SK-N-SH (cell line): Measurements from ENCODE around the gene RHBDD3. TPM values are rescaled to one million over a fixed set of nuclear protein-coding genes. Genes with fewer than 3 reads are reported as not detected.

Source experiments
- CTCF ChIA-PET: fragments of 300-600, 350-600 bp; formaldehyde crosslinking; extraction: SDS; loops from one replicate; lab custom pipeline; 2021; lab: Yijun Ruan, JAX
- POLR2A ChIA-PET: fragments of 350-600 bp; sonication (Branson Sonifier 250); formaldehyde crosslinking; extraction: SDS; loops from one replicate; lab custom pipeline; 2020; ENCODE audit warnings: antibody characterized with exemption, inconsistent platforms; lab: Yijun Ruan, JAX
- DNase-seq: peaks from one replicate; pipeline ENCODE4 v3.0.0; 2012
- H2AFZ ChIP-seq: fragments of 200-600 bp; sonication (generic); 2 replicates; pipeline ENCODE4 v1.8.1; 2016; ENCODE audit warnings: antibody characterized with exemption, mild to moderate bottlenecking, low read depth
- H3F3A ChIP-seq: fragments of 200-600 bp; sonication (generic); replicated peaks from 2 replicates; pipeline ENCODE3; 2016; ENCODE audit warnings: antibody characterized with exemption, mild to moderate bottlenecking; ENCODE audit not compliant: insufficient read depth
- H3K27ac ChIP-seq, 2 experiments: fragments of 200-500 bp in 1 of 2; fragments of 200-600 bp in 1 of 2; sonication (Bioruptor generic) in 1 of 2; sonication (generic), shearing (Covaris generic) in 1 of 2; 2 replicates each; pipeline versions ENCODE4 v1.5.1 to v1.6.1; 2014 to 2016; ENCODE audit warnings: low read depth in 2 of 2, inconsistent platforms in 1 of 2, low read length in 1 of 2, mild to moderate bottlenecking in 1 of 2, mixed read lengths in 1 of 2
- H3K27me3 ChIP-seq: fragments of 200-600 bp; sonication (generic), shearing (Covaris generic); 2 replicates; pipeline ENCODE4 v1.6.1; 2016; ENCODE audit warnings: mixed run types; ENCODE audit not compliant: insufficient read depth
- H3K36me3 ChIP-seq, 2 experiments: fragments of 200-500 bp in 1 of 2; fragments of 200-600 bp in 1 of 2; sonication (Bioruptor generic) in 1 of 2; sonication (generic) in 1 of 2; replicated peaks in 1 of 2; 2 replicates each; pipeline versions ENCODE3 to v1.5.1; 2014 to 2016; ENCODE audit warnings: low read length in 1 of 2, mild to moderate bottlenecking in 1 of 2; ENCODE audit not compliant: insufficient read depth in 2 of 2, control insufficient read depth in 1 of 2
- H3K4me1 ChIP-seq, 2 experiments: fragments of 200-500 bp in 1 of 2; fragments of 200-600 bp in 1 of 2; sonication (Bioruptor generic) in 1 of 2; sonication (generic), shearing (Covaris generic) in 1 of 2; 2 replicates each; pipeline versions ENCODE4 v1.5.1 to v1.6.1; 2014 to 2016; ENCODE audit warnings: low read depth in 1 of 2, low read length in 1 of 2, mixed run types in 1 of 2; ENCODE audit not compliant: insufficient read depth in 2 of 2, control insufficient read depth in 1 of 2
- H3K4me2 ChIP-seq: fragments of 200-600 bp; sonication (generic), shearing (Covaris generic); 2 replicates; pipeline ENCODE4 v1.6.1; 2017; ENCODE audit warnings: mixed run types
- H3K4me3 ChIP-seq, 2 experiments: fragments of 200-500 bp in 1 of 2; fragments of 200-600 bp in 1 of 2; sonication (Bioruptor generic) in 1 of 2; sonication (generic), shearing (Covaris generic) in 1 of 2; 2 replicates each; pipeline versions ENCODE4 v1.5.1 to v1.8.1; 2014 to 2016; ENCODE audit warnings: low read depth in 2 of 2, inconsistent platforms in 1 of 2, low read length in 1 of 2, mild to moderate bottlenecking in 1 of 2, mixed read lengths in 1 of 2, moderate library complexity in 1 of 2
- H3K79me2 ChIP-seq: fragments of 200-600 bp; sonication (generic); 2 replicates; pipeline ENCODE4 v1.8.1; 2017; ENCODE audit warnings: mild to moderate bottlenecking; ENCODE audit not compliant: insufficient read depth
- H3K9ac ChIP-seq: fragments of 200-600 bp; sonication (generic); 2 replicates; pipeline ENCODE4 v1.6.1; 2017; ENCODE audit warnings: mixed run types
- H3K9me2 ChIP-seq: fragments of 200-600 bp; sonication (generic); 2 replicates; pipeline ENCODE4 v1.6.1; 2017; ENCODE audit warnings: mixed run types
- H3K9me3 ChIP-seq: fragments of 200-600 bp; sonication (generic); 2 replicates; pipeline ENCODE4 v1.6.1; 2017; ENCODE audit warnings: mixed run types, mild to moderate bottlenecking, moderate library complexity
- H4K20me1 ChIP-seq: fragments of 200-600 bp; sonication (generic); 2 replicates; pipeline ENCODE4 v1.6.1; 2017; ENCODE audit warnings: mild to moderate bottlenecking, mixed run types; ENCODE audit not compliant: insufficient read depth
- CHD2 ChIP-seq: fragments of 150-350 bp; IDR thresholded peaks from 2 replicates; pipeline ENCODE4 v1.6.1; 2018; ENCODE audit warnings: low read length; ENCODE audit not compliant: partially characterized antibody
- FOSL2 ChIP-seq: IDR thresholded peaks from 2 replicates; pipeline ENCODE4 v1.4.0; 2012; ENCODE audit warnings: low read depth, mild to moderate bottlenecking, moderate library complexity, borderline replicate concordance
- GABPA ChIP-seq: IDR thresholded peaks from 2 replicates; pipeline ENCODE4 v1.4.0; 2012; ENCODE audit warnings: low read depth, mild to moderate bottlenecking
- IRF3 ChIP-seq: fragments of 150-350 bp; IDR thresholded peaks from 2 replicates; pipeline ENCODE4 v1.6.1; 2016; ENCODE audit warnings: mild to moderate bottlenecking, low read depth, low read length
- MEF2A ChIP-seq: IDR thresholded peaks from 2 replicates; pipeline ENCODE4 v1.4.0; 2012; ENCODE audit warnings: low read depth, borderline replicate concordance
- NFIC ChIP-seq: IDR thresholded peaks from 2 replicates; pipeline ENCODE4 v1.4.0; 2012; ENCODE audit warnings: borderline replicate concordance
- NRF1 ChIP-seq: IDR thresholded peaks from 2 replicates; pipeline ENCODE4 v1.6.1; 2012; ENCODE audit warnings: low read depth, mild to moderate bottlenecking, low read length
- PBX3 ChIP-seq: IDR thresholded peaks from 2 replicates; pipeline ENCODE4; 2012
- POLR2AphosphoS5 ChIP-seq: IDR thresholded peaks from 2 replicates; pipeline ENCODE4 v1.6.1; 2012; ENCODE audit warnings: low read depth, low read length
- RAD21 ChIP-seq: IDR thresholded peaks from 2 replicates; pipeline ENCODE4 v1.6.1; 2012; ENCODE audit warnings: mild to moderate bottlenecking, low read length
- REST ChIP-seq: IDR thresholded peaks from 2 replicates; pipeline ENCODE4 v1.6.1; 2012; ENCODE audit warnings: mild to moderate bottlenecking, low read depth, low read length, moderate library complexity
- SIN3A ChIP-seq: IDR thresholded peaks from 2 replicates; pipeline ENCODE4 v1.6.1; 2012; ENCODE audit warnings: low read depth, mild to moderate bottlenecking, low read length, moderate library complexity, borderline replicate concordance
- TAF1 ChIP-seq: IDR thresholded peaks from 2 replicates; pipeline ENCODE4 v1.6.1; 2012; ENCODE audit warnings: low read depth, mild to moderate bottlenecking, low read length, moderate library complexity, borderline replicate concordance
- TEAD4 ChIP-seq: IDR thresholded peaks from 2 replicates; pipeline ENCODE4 v1.4.0; 2012; ENCODE audit warnings: mild to moderate bottlenecking, borderline replicate concordance; ENCODE audit not compliant: insufficient read depth
- ZBTB33 ChIP-seq: IDR thresholded peaks from 2 replicates; pipeline ENCODE4 v1.4.0; 2012; ENCODE audit warnings: low read depth, borderline replicate concordance
- WGBS: methylation state at CpG from one replicate; pipeline ENCODE4 v1.1.6; 2017; ENCODE audit warnings: low lambda C conversion rate; 5-methylcytosine and 5-hydroxymethylcytosine counted together
- polyA plus RNA-seq, 3 experiments: library from polyadenylated mRNA; depleted of rRNA; stranded (reverse); fragments of >200 nt; gene quantifications; 2 replicates each; pipeline ENCODE4 v1.2.3, GENCODE V29; 2012

Gene RHBDD3
- polyA plus RNA-seq, 1 of the 3 experiments (the other 2 are of a cell fraction) = 19.0 TPM

GRCh38 chr22:29225422-29226090, 42.2 kb downstream of the RHBDD3 start:
- 63% methylated on average over 9 of the region's 16 CpGs for WGBS
- H3K36me3 ChIP-seq = no peaks in the 10 kb centered on the region
- no peaks in the 10 kb centered on the region for H3K27me3 ChIP-seq
- H3F3A ChIP-seq = no peaks in the 10 kb centered on the region
- H2AFZ ChIP-seq = no peak overlapping the region
- H3K9me3 ChIP-seq = no peaks in the 10 kb centered on the region
- TF ChIP-seq IRF3 = no peak
- TF ChIP-seq ZBTB33 = no peak
- TF ChIP-seq NFIC = no peak
- TF ChIP-seq POLR2AphosphoS5 = no peak
- TF ChIP-seq TEAD4 = no peak
- TF ChIP-seq NRF1 = no peak
- no peak for TF ChIP-seq TAF1
- no peak for TF ChIP-seq RAD21
- TF ChIP-seq CHD2 = no peak
- H3K4me1 ChIP-seq = peaks cover 0 to 10% of the 10 kb centered on the region in 2 experiments; a peak in 1 of 4 replicates
- CTCF ChIA-PET = interaction anchor here (1.9 to 4.1 kb wide), 2 partner anchors 20 to 21 kb away, joined by 4 to 21 read pairs; no protein-coding TSS in a partner anchor
- no peak overlapping the region for H3K9ac ChIP-seq
- peak; percentile 32 for DNase-seq
- H4K20me1 ChIP-seq = no peaks in the 10 kb centered on the region
- no peaks in the 10 kb centered on the region for H3K79me2 ChIP-seq
- H3K9me2 ChIP-seq = no peaks in the 10 kb centered on the region
- POLR2A ChIA-PET = interaction anchor here (0.8 kb wide), 1 partner anchor 16 kb away, joined by 3 read pairs; no protein-coding TSS in a partner anchor
- H3K4me2 ChIP-seq = no peak overlapping the region
- no peak overlapping the region for H3K27ac ChIP-seq
- no peak overlapping the region for H3K4me3 ChIP-seq

GRCh38 chr22:29224859-29225410, 42.8 kb downstream of the RHBDD3 start:
- H3K4me3 ChIP-seq = no peak overlapping the region
- H3K4me1 ChIP-seq = peaks cover 0 to 10% of the 10 kb centered on the region in 2 experiments; a peak in 1 of 4 replicates
- no peaks in the 10 kb centered on the region for H4K20me1 ChIP-seq
- no peaks in the 10 kb centered on the region for H3K36me3 ChIP-seq
- H3K4me2 ChIP-seq = no peak overlapping the region
- TF ChIP-seq FOSL2 = no peak
- TF ChIP-seq CHD2 = no peak
- no peak for TF ChIP-seq GABPA
- TF ChIP-seq PBX3 = no peak
- no peak for TF ChIP-seq TAF1
- TF ChIP-seq SIN3A = no peak
- no peak for TF ChIP-seq REST
- no peak for TF ChIP-seq MEF2A
- TF ChIP-seq NRF1 = no peak
- no peak overlapping the region for H2AFZ ChIP-seq
- no peaks in the 10 kb centered on the region for H3K79me2 ChIP-seq
- H3F3A ChIP-seq = no peaks in the 10 kb centered on the region
- H3K9me2 ChIP-seq = no peaks in the 10 kb centered on the region
- H3K27ac ChIP-seq = no peak overlapping the region
- WGBS = 65% methylated on average over 2 of the region's 7 CpGs
- POLR2A ChIA-PET = interaction anchor here (0.8 kb wide), 1 partner anchor 15 kb away, joined by 3 read pairs; no protein-coding TSS in a partner anchor
- no peak overlapping the region for H3K9ac ChIP-seq
- H3K27me3 ChIP-seq = no peaks in the 10 kb centered on the region
- CTCF ChIA-PET = interaction anchor here (1.9 to 4.1 kb wide), 2 partner anchors 21 to 22 kb away, joined by 4 to 21 read pairs; no protein-coding TSS in a partner anchor
- peak; percentile 22 for DNase-seq
- no peaks in the 10 kb centered on the region for H3K9me3 ChIP-seq
